Epidermal melanocyte (primary cell): ENCODE measurements around the gene SLC12A6.

Source experiments
- DNase-seq: peaks from one replicate; pipeline ENCODE4 v3.0.0; 2011; ENCODE audit warnings: low spot score; ENCODE audit not compliant: insufficient read length

The SLC12A6 gene

GRCh38 chr15:34331809-34332208 is 5.8 kb downstream of the SLC12A6 start:
- DNase-seq: no peak

GRCh38 chr15:34330279-34330678 is 7.3 kb downstream of the SLC12A6 start:
- no peak for DNase-seq

GRCh38 chr15:34329006-34329405 is 8.6 kb downstream of the SLC12A6 start:
- no peak for DNase-seq

GRCh38 chr15:34327906-34328305 is 9.7 kb downstream of the SLC12A6 start:
- no peak for DNase-seq

- no peak for DNase-seq
Measured at GRCh38 chr15:34325368-34325767, 12.2 kb downstream of the SLC12A6 start.

GRCh38 chr15:34324933-34325332 is 12.6 kb downstream of the SLC12A6 start:
- no peak for DNase-seq

GRCh38 chr15:34323217-34323616 is 14.4 kb downstream of the SLC12A6 start:
- no peak for DNase-seq

- DNase-seq: no peak
Measured at GRCh38 chr15:34318277-34319079, 19.1 kb downstream of the SLC12A6 start.

- no peak for DNase-seq
Measured at GRCh38 chr15:34314491-34315490, 22.8 kb downstream of the SLC12A6 start.

GRCh38 chr15:34311563-34311962 is 26.0 kb downstream of the SLC12A6 start:
- no peak for DNase-seq

GRCh38 chr15:34304613-34305012 is 33.0 kb downstream of the SLC12A6 start:
- no peak for DNase-seq

GRCh38 chr15:34301058-34301457 is 36.5 kb downstream of the SLC12A6 start:
- DNase-seq: no peak

- DNase-seq: no peak
Measured at GRCh38 chr15:34297059-34297458, 40.5 kb downstream of the SLC12A6 start.

GRCh38 chr15:34292621-34293020 is 45.0 kb downstream of the SLC12A6 start:
- DNase-seq: no peak

GRCh38 chr15:34284937-34285336 is 52.6 kb downstream of the SLC12A6 start:
- DNase-seq: no peak

GRCh38 chr15:34282384-34282783 is 55.2 kb downstream of the SLC12A6 start:
- DNase-seq: no peak

- no peak for DNase-seq
Measured at GRCh38 chr15:34280193-34280592, 57.4 kb downstream of the SLC12A6 start.

GRCh38 chr15:34279368-34279767 is 58.2 kb downstream of the SLC12A6 start:
- DNase-seq: no peak

GRCh38 chr15:34275721-34276120 is 61.9 kb downstream of the SLC12A6 start:
- no peak for DNase-seq

- no peak for DNase-seq
Measured at GRCh38 chr15:34275154-34275553, 62.4 kb downstream of the SLC12A6 start.

- DNase-seq: no peak
Measured at GRCh38 chr15:34271493-34271892, 66.1 kb downstream of the SLC12A6 start.

- DNase-seq: no peak
Measured at GRCh38 chr15:34266751-34267150, 70.8 kb downstream of the SLC12A6 start.
